ENCODE data around the gene ATP12A. TPM values are rescaled to one million over a fixed set of nuclear protein-coding genes. Genes with fewer than 3 reads are reported as not detected.

Gene ATP12A
- total and polyA plus RNA-seq, 2 of the 8 experiments (the other 6 are each of a cell fraction or from before 2014, with no cell fraction given) = 0.80 to 1.3 TPM

- no peak for TF ChIP-seq ATF2 (IDR thresholded peaks at IDR 0.05; ENCODE audit: low read length)
- TF ChIP-seq SIN3A (conservative IDR thresholded peaks at IDR 0.05 in 1 of 2, IDR thresholded peaks at IDR 0.05 in 1 of 2; ENCODE audit: low read depth in 1 of 2, low read length in 2 of 2) = no peak
- TF ChIP-seq FOSL1 (IDR thresholded peaks at IDR 0.05; ENCODE audit: insufficient read depth, low read depth, low read length) = no peak
These were observed 43.4 kb upstream of the ATP12A start (continued) for GRCh38 chr13:24636776-24637175.

Measured in H1 (cell line).